Neuronal stem cell (in vitro differentiated cells): ENCODE measurements around the gene ANXA7.

Source experiments
- DNase-seq: peaks from one replicate; pipeline ENCODE4 v3.0.0-alpha.2; 2013; ENCODE audit warnings: low spot score
- H2AFZ ChIP-seq: one replicate; pipeline ENCODE4 v1.6.1; 2013; ENCODE audit warnings: mild to moderate bottlenecking, low read length, inconsistent platforms
- H2AK5ac ChIP-seq: 2 replicates; pipeline ENCODE4 v1.6.1; 2013; ENCODE audit warnings: low read depth, mild to moderate bottlenecking, inconsistent platforms, low read length, moderate library complexity, mixed read lengths
- H2BK120ac ChIP-seq: 2 replicates; pipeline ENCODE4 v1.6.1; 2013; ENCODE audit warnings: low read depth, mild to moderate bottlenecking, inconsistent platforms, low read length, moderate library complexity, mixed read lengths
- H2BK12ac ChIP-seq: one replicate; pipeline ENCODE4 v1.6.1; 2013; ENCODE audit warnings: low read length, inconsistent platforms
- H2BK15ac ChIP-seq: 2 replicates; pipeline ENCODE4 v1.6.1; 2013; ENCODE audit warnings: mild to moderate bottlenecking, low read length, inconsistent platforms, mixed read lengths
- H2BK5ac ChIP-seq: one replicate; pipeline ENCODE4 v1.6.1; 2013; ENCODE audit warnings: inconsistent platforms, mild to moderate bottlenecking, low read length, moderate library complexity
- H3K14ac ChIP-seq: one replicate; pipeline ENCODE4 v1.6.1; 2013; ENCODE audit warnings: low read length, inconsistent platforms
- H3K18ac ChIP-seq: 2 replicates; pipeline ENCODE4 v1.6.1; 2013; ENCODE audit warnings: low read length, inconsistent platforms
- H3K23ac ChIP-seq: 2 replicates; pipeline ENCODE4 v1.6.1; 2013; ENCODE audit warnings: low read depth, mild to moderate bottlenecking, mixed read lengths, low read length, inconsistent platforms; ENCODE audit not compliant: poor library complexity
- H3K27ac ChIP-seq: replicated peaks from 3 replicates; pipeline ENCODE4 v1.5.1; 2013; ENCODE audit warnings: low read length, inconsistent platforms
- H3K27me3 ChIP-seq, 3 experiments: 2 replicates each; pipeline ENCODE4 v1.6.1; 2013; ENCODE audit warnings: low read length in 3 of 3, mild to moderate bottlenecking in 2 of 3, inconsistent platforms in 1 of 3, low read depth in 1 of 3, mixed read lengths in 1 of 3, moderate library complexity in 1 of 3; ENCODE audit not compliant: control insufficient read depth in 3 of 3, insufficient read depth in 3 of 3
- H3K36me3 ChIP-seq, 2 donors: replicated peaks in 1 of 2; 2 replicates each; pipeline ENCODE4 v1.6.1; 2013; ENCODE audit warnings: low read length in 2 of 2; ENCODE audit not compliant: control insufficient read depth in 2 of 2, insufficient read depth in 2 of 2
- H3K4ac ChIP-seq: 2 replicates; pipeline ENCODE4 v1.6.1; 2013; ENCODE audit warnings: inconsistent platforms, mild to moderate bottlenecking, low read length, moderate library complexity
- H3K4me1 ChIP-seq, 2 donors: 1 replicate in 1 of 2; 2 replicates in 1 of 2; pipeline ENCODE4 v1.6.1; 2013; ENCODE audit warnings: low read length in 2 of 2, low read depth in 1 of 2; ENCODE audit not compliant: control insufficient read depth in 2 of 2, insufficient read depth in 1 of 2
- H3K4me2 ChIP-seq: one replicate; pipeline ENCODE4 v1.6.1; 2013; ENCODE audit warnings: mild to moderate bottlenecking, low read length, inconsistent platforms; ENCODE audit not compliant: insufficient read depth, poor library complexity, severe bottlenecking
- H3K4me3 ChIP-seq, 2 donors: 2 replicates each; pipeline ENCODE4 v1.5.1; 2013; ENCODE audit warnings: low read length in 2 of 2, mild to moderate bottlenecking in 2 of 2, inconsistent platforms in 1 of 2, moderate library complexity in 1 of 2
- H3K79me1 ChIP-seq: one replicate; pipeline ENCODE4 v1.6.1; 2013; ENCODE audit warnings: low read depth, mild to moderate bottlenecking, inconsistent platforms, low read length, moderate library complexity
- H3K9ac ChIP-seq: one replicate; pipeline ENCODE4 v1.6.1; 2013; ENCODE audit warnings: mild to moderate bottlenecking, low read depth, low read length, inconsistent platforms; ENCODE audit not compliant: poor library complexity
- H3K9me3 ChIP-seq, 2 donors: replicated peaks in 1 of 2; 2 replicates each; pipeline versions ENCODE3 to v1.6.1; 2013; ENCODE audit warnings: low read length in 2 of 2, mild to moderate bottlenecking in 2 of 2, inconsistent platforms in 1 of 2, low read depth in 1 of 2, mixed read lengths in 1 of 2, moderate library complexity in 1 of 2; ENCODE audit not compliant: control insufficient read depth in 2 of 2, insufficient read depth in 1 of 2
- H4K8ac ChIP-seq: one replicate; pipeline ENCODE4 v1.6.1; 2013; ENCODE audit warnings: low read depth, mild to moderate bottlenecking, inconsistent platforms, low read length, moderate library complexity
- H4K91ac ChIP-seq: one replicate; pipeline ENCODE4 v1.6.1; 2013; ENCODE audit warnings: low read length, low read depth, mild to moderate bottlenecking, inconsistent platforms; ENCODE audit not compliant: poor library complexity
- WGBS, 2 donors: extraction: QIAGEN DNeasy Blood & Tissue Kit; methylation state at CpG; one replicate each; pipeline ENCODE4 v1.1.7; 2013; ENCODE audit warnings: missing lambda C conversion rate in 2 of 2, mixed read lengths in 1 of 2; ENCODE audit not compliant: insufficient read length in 2 of 2, insufficient replicate concordance in 1 of 2; ENCODE audit errors: extremely low coverage in 2 of 2; 5-methylcytosine and 5-hydroxymethylcytosine counted together

Gene ANXA7

DNA sequence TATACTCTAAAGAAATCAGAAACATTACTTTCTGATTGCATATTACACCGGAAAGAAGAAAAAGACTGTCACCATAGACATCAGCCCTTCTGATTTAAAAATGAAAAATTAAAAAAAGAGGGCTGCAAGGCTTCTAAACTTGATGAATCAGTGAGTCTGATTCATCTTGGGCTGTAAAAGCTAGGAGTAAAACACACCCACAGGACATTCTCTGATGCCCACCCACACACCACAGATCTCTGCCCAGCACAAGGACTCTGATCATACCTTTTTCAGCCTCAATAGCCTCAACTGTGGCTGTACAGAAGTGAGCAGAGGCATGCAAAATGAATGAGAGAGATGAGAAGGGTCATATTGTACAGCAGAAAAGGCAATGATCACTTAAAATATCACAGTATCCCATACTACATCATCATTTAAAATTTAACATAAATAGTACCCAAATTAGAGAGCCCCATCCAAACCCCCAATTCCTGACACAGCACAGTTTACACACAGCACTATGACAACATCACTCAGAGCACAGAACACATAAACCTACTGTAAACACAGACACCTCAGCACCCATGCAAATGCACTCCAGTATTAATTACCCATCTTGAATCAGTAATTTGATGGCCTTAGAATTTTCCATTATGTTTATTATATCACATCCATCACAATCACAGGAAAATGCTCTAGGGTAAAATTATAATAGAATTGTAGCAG lies 25.9 kb upstream of the ANXA7 start:
- H3K4me3 ChIP-seq = no peak overlapping the region

DNA sequence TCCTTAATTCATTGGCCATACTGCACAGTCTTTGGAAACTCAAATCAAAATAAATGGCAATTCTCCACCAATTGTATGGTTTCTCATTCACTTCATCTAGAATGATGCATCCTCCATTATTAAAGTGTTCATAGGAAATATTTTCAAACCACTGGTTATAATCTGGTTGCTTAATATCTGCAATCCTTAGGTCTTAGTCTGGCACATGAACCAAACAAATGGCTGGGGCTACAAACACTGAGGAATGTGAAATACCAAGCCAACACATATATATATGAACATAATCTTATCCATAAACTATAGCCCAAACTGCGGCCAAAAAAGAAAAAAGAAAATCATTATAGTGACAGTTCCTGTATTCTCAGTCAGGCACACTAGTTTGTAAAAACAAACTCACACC lies 25.2 kb upstream of the ANXA7 start:
- no peak for DNase-seq
- no peak overlapping the region for H3K23ac ChIP-seq
- H4K8ac ChIP-seq = no peak overlapping the region
- H4K91ac ChIP-seq = no peak overlapping the region
- peaks cover 6 to 76% of the 10 kb centered on the region in 2 donors for H3K36me3 ChIP-seq
- no peaks in the 10 kb centered on the region for H3K4me1 ChIP-seq
- H2BK12ac ChIP-seq = no peak overlapping the region
- H3K27me3 ChIP-seq = no peaks in the 10 kb centered on the region
- no peak overlapping the region for H3K18ac ChIP-seq
- H3K4ac ChIP-seq = no peak overlapping the region
- no peak overlapping the region for H3K27ac ChIP-seq
- H2BK5ac ChIP-seq = no peak overlapping the region
- H3K9me3 ChIP-seq = no peaks in the 10 kb centered on the region
- no peak overlapping the region for H2AK5ac ChIP-seq
- H2AFZ ChIP-seq = no peak overlapping the region
- no peak overlapping the region for H2BK120ac ChIP-seq
- H3K9ac ChIP-seq = no peak overlapping the region
- no peak overlapping the region for H3K4me3 ChIP-seq
- H3K4me2 ChIP-seq = no peak overlapping the region
- no peak overlapping the region for H3K14ac ChIP-seq
- no peak overlapping the region for H2BK15ac ChIP-seq
- H3K79me1 ChIP-seq = no peaks in the 10 kb centered on the region
- no CpG with 5 or more reads among the region's 1 CpG for WGBS, 2 donors

More for the DNA sequence above, 25.9 kb upstream of the ANXA7 start:
- Histone ChIP-seq H3K9ac (no peak overlapping the region), H3K18ac (no peak overlapping the region), H2AFZ (no peak overlapping the region), H3K4me2 (no peak overlapping the region), H3K4ac (no peak overlapping the region), H3K36me3 (peaks cover 7 to 77% of the 10 kb centered on the region in 2 donors), H3K27ac (no peak overlapping the region), H2BK12ac (no peak overlapping the region), H3K14ac (no peak overlapping the region), H3K9me3 (no peaks in the 10 kb centered on the region), H3K27me3 (no peaks in the 10 kb centered on the region), H2BK120ac (no peak overlapping the region), H3K79me1 (no peaks in the 10 kb centered on the region), H3K23ac (no peak overlapping the region), H4K8ac (no peak overlapping the region), H2BK5ac (no peak overlapping the region), H4K91ac (no peak overlapping the region), H2AK5ac (no peak overlapping the region), H3K4me1 (no peaks in the 10 kb centered on the region), H2BK15ac (no peak overlapping the region)
- DNase-seq = no peak
- WGBS, 2 donors = no CpG with 5 or more reads among the region's 1 CpG

DNA sequence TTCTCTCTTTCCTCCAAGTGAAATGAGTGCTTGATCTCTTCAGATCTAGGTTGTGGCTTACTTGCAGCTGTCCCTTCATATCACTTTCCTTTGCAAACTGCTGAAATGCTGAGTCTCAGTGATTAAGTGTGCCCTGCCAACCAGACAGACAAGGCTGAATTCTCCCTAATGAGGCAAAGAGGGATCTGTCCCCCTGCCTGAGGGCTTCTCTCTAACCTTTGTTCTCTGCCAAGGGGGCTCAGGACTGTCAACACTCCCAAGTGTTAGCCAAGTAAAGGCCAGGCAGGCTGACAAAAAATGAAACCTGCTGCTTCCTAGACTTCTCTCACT lies 19.6 kb upstream of the ANXA7 start, which contains the start of gene MSS51:
Gene MSS51 (minus strand): TSS at position 24 of the 330 bp plus-strand sequence. CDS start 5,277 bp downstream, outside the sequence.
- no peak within 1 kb of the TSS for H3K27ac ChIP-seq
- H3K4me1 ChIP-seq = no peaks in the 10 kb centered on the region
- no peak for DNase-seq
- no peak within 1 kb of the TSS for H3K9ac ChIP-seq
- H3K18ac ChIP-seq = no peak within 1 kb of the TSS
- H4K91ac ChIP-seq = no peak within 1 kb of the TSS
- no peak within 1 kb of the TSS for H4K8ac ChIP-seq
- no peaks in the 10 kb centered on the region for H3K9me3 ChIP-seq
- H3K79me1 ChIP-seq = no peaks in the 10 kb centered on the region
- no peak within 1 kb of the TSS for H2BK5ac ChIP-seq
- no peak within 1 kb of the TSS for H2AFZ ChIP-seq
- no peak within 1 kb of the TSS for H3K23ac ChIP-seq
- no peak within 1 kb of the TSS for H2AK5ac ChIP-seq
- H3K27me3 ChIP-seq = no peaks in the 10 kb centered on the region
- H2BK15ac ChIP-seq = no peak within 1 kb of the TSS
- H3K4ac ChIP-seq = no peak within 1 kb of the TSS
- H3K14ac ChIP-seq = no peak within 1 kb of the TSS
- H3K4me2 ChIP-seq = no peak within 1 kb of the TSS
- H3K4me3 ChIP-seq = no peak within 1 kb of the TSS
- H2BK120ac ChIP-seq = no peak within 1 kb of the TSS
- H3K36me3 ChIP-seq = peaks cover 4 to 35% of the 10 kb centered on the region in 2 donors
- H2BK12ac ChIP-seq = no peak within 1 kb of the TSS

DNA sequence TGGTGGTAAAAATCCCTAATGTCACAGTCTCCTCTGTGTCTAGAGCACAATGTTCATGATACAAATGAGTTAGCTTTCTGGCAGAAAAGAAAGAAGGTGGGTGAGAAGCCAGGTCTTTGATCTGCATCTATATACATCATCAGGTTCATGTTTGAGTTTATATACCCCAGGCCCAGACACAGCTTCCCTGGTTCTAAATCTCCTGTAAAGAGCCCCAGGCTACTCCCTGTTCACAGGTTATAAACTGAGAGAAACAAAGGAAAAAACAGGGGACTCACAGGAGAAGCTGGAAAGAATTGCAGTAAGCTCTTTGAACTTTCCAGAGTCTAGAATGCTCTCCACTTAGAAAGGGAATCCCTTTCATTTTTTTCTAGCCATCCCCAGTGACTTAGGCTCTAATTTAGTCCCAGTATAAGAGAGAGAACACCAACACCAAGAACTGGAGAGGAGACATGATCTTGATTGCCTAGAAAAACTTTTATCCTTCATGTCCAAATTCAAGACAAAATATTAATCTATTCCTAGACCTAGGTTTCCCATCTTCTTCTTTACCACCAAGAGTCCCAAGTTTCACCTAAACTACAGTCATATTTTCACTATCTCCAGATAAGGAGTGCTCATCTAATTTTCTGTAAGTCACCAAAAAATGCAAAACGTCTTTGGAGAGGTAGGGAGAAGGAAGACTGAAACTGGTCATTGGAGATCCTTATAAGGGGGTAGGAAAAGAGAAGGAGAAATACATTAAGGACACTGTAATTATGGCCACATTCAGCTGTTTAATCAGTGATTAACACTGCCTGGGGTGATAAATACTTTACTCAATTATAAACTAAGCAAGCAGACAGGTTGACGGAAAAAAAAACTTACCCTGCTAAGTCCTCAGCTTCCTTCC lies 19.0 kb upstream of the ANXA7 start:
- Histone ChIP-seq H3K4me2 (no peak overlapping the region), H2BK5ac (no peak overlapping the region), H3K4ac (no peak overlapping the region), H3K14ac (no peak overlapping the region), H2BK120ac (no peak overlapping the region), H3K27me3 (no peaks in the 10 kb centered on the region), H4K8ac (no peak overlapping the region), H3K23ac (no peak overlapping the region), H2AFZ (no peak overlapping the region), H3K27ac (no peak overlapping the region), H3K36me3 (peaks cover 2 to 35% of the 10 kb centered on the region in 2 donors), H3K4me1 (no peaks in the 10 kb centered on the region), H3K79me1 (no peaks in the 10 kb centered on the region), H2BK12ac (no peak overlapping the region), H3K9me3 (no peaks in the 10 kb centered on the region), H4K91ac (no peak overlapping the region), H3K18ac (no peak overlapping the region), H2BK15ac (no peak overlapping the region), H3K9ac (no peak overlapping the region), H2AK5ac (no peak overlapping the region), H3K4me3 (no peak overlapping the region)
- no peak for DNase-seq
- WGBS, 2 donors = no CpG with 5 or more reads among the region's 2 CpGs
